GM19238 (cell line): ENCODE results near the gene RWDD4.
"Not testable (repeated sequence)": the region's sequence is repeated elsewhere in the genome, so short reads cannot be mapped to it uniquely, and the experiment has no call there.

Source experiments
- DNase-seq: peaks from one replicate; pipeline ENCODE4 v3.0.0; 2011; ENCODE audit warnings: low spot score; ENCODE audit not compliant: insufficient read length

The RWDD4 gene

GRCh38 chr4:183636503-183636902, 22.5 kb downstream of the RWDD4 start:
- DNase-seq = no peak

GRCh38 chr4:183635741-183636140, 23.2 kb downstream of the RWDD4 start:
- no peak for DNase-seq

GRCh38 chr4:183635321-183635720, 23.7 kb downstream of the RWDD4 start:
- no peak for DNase-seq

DNA sequence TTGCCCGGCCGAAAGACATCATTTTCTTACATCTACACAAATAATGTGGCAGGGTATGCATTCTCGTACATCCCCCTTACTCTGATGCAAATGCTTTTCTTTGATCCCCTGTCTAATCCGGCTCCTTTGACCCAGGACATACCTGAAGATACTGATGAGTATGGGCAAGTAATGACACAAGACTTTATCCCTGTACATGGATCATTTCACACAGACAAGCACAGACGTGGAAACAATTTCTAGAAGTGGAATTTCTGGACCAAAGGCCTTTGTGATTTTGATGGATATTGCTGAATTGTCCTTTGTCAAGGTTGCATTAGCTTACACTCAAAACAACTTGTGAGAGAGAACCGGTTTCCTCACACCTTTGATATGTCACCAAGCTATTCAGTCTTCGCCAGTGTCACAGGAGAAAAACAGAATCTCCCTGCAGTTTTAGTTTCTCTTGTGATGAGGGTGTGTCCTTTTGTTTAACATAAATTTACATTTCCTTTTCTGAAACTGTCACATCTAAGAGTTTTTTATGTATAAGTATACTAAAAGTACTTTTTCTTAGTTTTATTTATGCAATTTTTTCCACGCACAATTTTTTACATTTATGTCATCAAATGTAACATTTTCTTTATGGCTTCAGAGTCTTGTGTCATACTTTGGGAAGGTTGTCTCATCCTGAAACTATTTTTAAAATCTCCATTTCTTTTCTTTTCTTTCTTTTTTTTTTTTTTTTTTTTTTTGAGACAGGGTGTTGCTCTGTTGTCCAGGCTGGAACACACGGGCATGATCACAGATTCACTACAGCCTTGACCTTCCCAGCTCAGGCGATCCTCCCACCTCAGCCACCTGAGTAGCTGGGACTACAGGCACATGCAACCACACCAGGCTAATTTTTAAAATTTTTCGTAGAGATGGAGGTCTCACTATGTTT, 25.2 kb downstream of the RWDD4 start:
- no peak for DNase-seq

DNA sequence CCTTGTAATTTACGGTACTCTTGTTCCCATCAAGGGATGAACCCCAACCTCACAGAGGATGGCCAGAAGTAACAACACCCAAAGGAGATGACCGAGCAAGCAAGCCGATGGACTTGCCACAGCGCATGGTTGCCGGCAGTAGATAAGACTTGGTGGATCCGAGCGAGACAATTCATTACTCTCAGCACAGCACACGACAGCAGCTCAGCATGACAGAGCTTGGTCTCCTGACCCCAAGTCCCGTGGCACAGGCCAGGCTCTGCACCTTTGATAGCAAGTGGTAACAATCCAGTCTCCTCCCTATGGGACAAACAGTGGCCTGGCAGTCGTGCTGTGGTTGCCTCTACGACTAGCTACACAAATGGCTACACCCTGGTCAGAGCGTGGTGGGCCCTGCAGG, 26.3 kb downstream of the RWDD4 start:
- no peak for DNase-seq

DNA sequence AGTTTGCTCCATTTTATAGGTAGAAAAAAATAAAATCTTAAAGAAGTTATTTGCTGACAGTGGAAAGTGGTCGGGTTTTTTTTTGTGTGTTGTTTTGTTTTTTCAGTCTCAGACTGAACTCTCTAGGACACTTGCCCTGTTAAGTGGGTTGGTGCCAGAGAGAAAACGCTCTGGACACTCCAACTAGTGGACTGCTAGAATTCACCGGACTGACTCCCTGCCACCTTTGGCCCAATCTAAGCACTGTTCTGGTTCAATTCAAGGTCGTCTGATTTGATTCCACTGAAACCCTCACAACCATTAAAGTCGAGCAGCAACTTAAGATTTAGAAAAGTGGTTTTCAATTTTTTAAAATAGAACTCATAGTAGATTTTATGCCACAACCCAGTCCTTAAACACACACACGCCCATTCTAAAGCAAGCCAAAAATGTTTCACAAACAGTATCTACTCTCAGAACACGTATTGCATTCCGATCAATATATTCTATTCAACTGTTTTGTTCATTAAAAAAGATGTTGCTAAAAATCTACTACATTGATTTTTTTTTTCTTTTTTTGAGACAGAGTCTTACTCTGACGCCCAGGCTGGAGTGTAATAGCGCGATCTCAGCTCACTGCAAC, 27.3 kb downstream of the RWDD4 start:
- no peak for DNase-seq

DNA sequence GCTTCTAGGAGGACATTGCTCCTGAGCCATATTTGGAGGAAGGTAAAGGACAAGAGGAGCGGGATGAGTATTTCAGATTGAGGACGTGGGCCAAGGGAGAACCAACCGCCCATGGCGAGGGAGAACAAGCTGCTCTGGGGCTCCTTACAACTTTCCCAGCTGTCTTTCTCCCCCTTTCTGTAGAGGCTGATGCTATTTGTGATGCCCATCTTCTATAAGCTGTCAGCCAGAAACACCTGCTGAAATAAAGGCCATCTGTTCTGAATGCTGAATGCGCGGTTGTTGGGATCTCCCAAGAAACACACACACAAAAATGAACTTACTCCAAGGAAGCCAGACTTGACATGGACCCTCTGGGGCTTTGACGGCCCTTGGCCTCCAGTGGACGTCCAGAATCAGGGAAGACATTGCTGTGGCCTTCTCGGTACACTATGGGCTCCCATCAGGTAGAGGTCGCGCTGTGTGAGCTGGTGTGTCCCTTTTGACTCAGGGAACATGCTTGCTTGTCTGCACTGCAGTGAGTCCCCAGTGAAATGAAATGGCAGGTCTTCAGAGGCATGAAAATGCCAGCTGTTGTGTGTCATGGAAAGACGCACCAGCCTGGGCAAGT, 30.9 kb downstream of the RWDD4 start:
- DNase-seq = no peak

DNA sequence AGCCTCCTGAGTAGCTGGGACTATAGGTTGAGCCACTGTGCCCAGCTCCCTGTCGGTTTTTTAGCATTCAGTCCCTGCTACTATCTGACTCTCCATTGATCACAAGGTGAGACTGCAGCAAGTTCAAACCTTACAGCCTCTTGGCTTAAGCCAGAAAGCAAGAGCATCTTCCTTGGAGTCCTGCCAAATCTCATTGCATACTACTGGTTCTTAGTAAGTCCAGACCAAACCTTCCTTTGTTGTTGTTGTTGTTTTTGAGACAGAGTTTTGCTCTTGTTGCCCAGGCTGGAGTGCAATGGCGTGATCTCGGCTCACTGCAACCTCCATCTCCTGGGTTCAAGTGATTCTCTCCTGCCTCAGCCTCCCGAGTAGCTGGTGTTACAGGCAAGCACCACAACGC, 31.7 kb downstream of the RWDD4 start:
- DNase-seq = not testable (repeated sequence)

DNA sequence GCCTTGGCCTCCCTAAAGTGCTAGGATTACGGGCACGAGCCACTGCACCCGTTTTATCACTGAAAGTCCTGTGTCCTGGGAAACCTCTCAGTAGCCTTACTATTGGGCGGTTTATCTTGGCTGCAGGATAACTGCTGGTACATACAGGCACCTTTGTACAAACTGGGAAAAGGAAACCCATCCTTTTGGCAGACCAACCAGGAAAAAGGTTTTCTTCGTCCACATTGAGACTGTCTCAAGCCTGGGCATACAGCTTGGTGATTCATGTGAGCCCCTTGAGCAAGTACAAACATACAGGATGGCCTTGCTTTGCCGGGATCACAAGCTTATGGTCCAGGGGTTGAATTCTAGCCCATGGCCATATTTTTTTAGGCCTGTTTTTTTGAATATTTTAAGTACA, 32.8 kb downstream of the RWDD4 start:
- DNase-seq = no peak

DNA sequence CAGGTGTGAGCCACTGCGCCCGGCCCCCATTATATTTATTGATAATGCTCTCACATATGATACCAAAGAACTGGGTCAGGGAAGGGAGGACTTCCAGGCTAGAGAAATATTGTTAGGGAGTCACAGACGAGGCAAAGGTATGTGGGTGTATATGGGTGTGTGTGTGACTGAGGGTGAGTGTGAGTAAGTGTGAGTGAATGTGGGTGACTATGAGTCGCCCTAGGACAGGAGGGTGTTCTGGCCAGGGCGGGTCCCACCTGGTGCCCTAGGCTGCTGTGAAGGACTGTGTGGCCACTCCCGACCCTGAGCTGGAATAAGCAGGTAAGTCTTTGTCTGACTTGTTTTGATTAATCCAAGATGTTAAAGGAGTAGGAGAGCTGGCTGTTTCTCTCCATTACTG, 34.4 kb downstream of the RWDD4 start:
- DNase-seq = no peak

GRCh38 chr4:183621875-183622274, 37.1 kb downstream of the RWDD4 start:
- no peak for DNase-seq

DNA sequence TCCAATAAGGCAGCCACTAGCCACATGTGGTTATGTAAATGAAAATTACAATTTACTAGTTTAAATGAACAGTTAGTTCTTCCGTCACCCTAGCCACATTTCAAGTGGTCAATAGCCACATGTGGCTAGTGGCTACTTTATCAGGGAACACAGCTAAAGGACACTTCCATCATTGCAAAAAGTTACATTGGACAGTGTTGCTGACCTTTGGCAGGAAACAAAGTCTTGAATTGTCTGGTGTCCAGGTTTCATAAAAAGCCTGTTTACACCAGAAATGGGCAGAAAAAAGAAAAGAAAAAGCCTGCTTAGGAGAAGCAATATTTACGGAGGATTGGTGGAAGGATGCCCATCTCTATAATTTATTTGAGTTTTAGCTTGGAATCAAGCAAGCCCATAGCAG, 38.6 kb downstream of the RWDD4 start:
- no peak for DNase-seq

DNA sequence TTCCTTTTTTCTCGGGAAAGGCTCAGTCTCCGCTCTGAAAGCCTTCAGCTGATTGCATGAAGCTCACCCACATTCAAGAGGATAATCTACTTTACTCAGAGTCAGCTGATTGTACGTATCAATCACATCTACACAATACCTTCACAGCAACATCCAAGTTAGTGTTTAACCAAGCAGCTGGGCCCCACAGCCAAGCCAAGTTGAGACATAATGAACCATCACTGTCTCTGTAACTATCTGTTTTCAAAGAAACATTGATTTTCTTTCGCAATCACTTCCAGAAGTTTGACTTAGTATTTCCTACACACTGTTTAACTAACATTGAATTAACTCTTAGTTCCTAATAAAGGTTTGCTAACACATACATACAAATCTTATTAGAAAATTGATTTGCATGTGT, 40.3 kb downstream of the RWDD4 start:
- no peak for DNase-seq

DNA sequence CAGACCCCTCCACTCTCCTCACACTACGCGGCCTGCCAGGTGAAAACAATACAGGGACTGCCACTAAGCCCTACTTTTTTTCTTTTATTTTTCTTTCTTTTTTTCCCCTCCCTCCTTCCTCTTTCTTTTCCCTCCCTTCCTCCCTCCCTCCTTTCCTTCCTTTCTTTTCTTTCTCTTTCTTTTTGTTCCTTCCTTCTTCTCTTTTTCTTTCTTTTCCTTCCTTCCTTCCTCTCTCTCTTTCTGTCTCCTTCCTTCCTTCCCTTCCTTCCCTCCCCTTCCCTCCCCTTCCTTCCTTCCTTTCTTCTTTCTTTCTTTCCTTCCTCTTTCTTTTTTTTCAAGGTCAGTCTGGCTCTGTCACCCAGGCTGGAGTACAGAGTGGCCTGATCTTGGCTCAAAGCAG, 41.9 kb downstream of the RWDD4 start:
- no peak for DNase-seq

DNA sequence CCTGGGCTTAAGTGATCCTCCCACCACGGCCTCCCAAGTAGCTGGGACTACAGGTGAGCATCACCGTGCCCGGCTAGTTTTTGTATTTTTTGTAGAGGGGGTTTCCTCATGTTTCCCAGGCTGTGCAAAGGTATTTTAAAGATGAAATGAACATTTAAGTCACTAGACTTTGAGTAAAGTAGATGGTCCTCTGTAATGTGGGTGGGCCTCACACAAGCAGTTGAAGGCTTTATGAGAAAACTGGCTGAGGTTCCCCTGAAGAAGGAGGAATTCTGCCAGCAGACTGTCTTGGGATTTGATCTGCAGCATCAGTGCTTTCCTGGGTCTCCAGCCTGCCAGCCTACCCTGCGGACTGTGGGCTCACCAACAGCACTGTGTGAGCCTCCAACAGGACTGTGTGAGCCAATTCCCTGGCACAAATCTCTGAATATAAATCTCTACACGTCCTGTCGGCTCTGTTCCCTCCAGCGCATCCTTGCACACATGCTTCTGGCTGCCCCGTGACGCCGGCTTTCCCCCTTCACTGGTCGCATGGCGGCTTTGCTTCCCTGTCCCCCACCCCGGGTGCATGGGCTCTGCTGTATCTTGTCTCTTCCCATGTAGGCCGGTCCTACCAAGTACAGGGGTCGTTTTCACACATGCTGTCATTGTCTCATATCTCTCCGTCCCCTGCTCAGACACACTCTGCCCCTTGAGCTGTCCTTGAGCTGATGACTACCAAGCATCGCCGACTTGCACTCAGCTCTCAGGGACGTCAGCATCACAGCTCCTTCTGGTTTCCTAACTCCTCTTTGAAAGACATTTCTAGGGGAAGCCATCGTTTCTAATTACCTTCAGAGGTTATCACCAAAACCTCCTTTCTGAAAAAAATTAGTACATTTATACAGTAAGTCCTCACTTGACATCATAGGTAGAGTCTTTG, 46.4 kb downstream of the RWDD4 start:
- DNase-seq = no peak

- DNase-seq = no peak
Observed at GRCh38 chr4:183611210-183611830, 47.7 kb downstream of the RWDD4 start.

GRCh38 chr4:183610613-183611012, 48.4 kb downstream of the RWDD4 start:
- no peak for DNase-seq

DNA sequence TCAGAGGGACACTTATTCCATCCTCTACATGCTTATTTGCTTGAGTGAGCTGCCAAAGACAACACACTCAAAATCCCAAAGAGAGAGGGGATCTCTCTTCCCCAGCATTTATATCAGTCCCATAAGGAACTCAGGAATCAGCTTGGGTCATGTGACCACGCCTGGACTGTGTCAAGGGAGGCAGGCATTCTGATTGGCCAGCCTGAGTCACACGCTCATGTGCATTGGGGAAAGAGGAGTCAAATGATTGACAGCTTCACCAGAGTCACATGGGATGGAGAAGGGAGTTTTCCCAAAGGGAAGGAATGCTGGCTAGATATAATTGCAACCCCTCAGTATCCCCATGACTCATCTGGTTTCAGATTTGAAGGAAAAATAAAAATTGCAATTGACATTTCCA, 49.0 kb downstream of the RWDD4 start:
- DNase-seq = no peak

DNA sequence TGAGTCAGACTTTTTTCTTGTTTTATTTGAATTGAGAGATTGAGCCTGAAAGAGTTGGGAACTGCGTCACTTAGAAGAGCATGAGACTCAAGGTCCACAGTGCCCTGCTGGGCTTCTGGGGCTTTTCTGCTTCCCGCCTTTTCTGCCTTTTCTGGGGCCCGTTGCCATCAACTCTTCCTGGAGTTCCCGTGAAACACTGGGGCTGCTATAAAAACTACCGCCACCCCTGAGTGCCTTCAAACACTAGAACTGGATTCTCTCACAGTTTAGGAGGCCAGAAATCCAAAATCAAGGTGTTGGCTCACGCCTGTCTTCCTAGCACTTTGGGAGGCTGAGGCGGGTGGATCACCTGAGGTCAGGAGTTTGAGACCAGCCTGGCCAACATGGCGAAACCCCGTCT, 49.8 kb downstream of the RWDD4 start:
- no peak for DNase-seq

- no peak for DNase-seq
Observed at GRCh38 chr4:183607894-183608293, 51.1 kb downstream of the RWDD4 start.

DNA sequence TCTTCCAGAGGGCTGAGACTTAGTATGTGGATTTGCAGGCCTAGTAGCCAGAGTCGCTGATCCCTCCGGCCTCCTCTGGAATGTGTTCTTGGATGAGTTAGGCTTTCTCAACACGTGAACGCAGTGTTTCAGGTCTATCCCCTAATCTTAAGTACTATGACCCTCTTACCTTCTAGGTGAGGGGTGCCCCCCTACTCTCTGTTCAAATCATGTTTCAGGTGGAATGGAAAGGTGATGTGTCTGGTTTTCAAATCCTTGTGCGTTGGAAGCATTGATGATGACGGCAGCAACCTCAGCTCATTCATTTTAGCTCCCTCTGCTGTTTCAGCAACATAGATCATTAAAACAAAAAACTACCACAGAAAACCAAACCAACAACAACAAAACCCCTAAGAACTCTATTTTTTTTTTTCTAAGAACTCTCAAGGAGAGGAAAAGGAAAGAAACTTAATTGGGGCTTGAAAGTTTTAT, 56.4 kb downstream of the RWDD4 start:
- DNase-seq = no peak
